ENCODE data around the gene VAMP4. TPM values are rescaled to one million over a fixed set of nuclear protein-coding genes. Genes with fewer than 3 reads are reported as not detected.

Gene VAMP4
- total and polyA plus RNA-seq, 10 of the 15 experiments (the other 5 are each of a cell fraction or from before 2014, with no cell fraction given), result 0.90 to 7.9 (median 4.3) TPM

DNA sequence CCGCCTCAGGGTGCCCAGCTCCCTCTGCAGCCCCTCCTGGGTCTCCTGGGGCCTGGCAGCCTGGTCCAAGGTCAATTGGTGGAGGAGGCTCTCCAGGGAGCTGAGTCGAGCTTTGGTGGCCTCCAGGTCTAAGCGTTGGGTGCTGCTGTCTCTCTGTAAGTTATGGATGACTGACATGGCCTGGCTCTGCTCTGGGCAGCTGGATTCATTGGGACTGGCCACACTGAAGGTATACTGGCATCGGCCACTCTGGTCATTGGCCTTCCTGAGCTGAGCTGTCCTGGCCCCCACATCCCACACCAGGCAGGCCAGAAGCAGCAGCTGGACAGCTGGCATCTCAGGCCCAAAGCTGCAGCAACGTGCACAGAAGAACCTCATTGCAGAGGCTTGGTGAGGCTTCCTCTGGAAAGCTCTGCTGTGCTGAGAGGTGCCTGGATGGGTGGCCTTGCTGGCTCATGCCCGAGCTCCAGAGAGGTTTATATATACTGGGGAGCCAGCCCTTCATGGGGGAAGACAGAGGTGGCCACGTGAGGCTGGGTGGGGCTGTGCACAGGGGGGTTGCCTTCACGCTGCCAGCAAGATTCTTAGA lies 89.5 kb downstream of the VAMP4 start, which contains the start of gene MYOC (continued):
- TF ChIP-seq, protein P1, sequence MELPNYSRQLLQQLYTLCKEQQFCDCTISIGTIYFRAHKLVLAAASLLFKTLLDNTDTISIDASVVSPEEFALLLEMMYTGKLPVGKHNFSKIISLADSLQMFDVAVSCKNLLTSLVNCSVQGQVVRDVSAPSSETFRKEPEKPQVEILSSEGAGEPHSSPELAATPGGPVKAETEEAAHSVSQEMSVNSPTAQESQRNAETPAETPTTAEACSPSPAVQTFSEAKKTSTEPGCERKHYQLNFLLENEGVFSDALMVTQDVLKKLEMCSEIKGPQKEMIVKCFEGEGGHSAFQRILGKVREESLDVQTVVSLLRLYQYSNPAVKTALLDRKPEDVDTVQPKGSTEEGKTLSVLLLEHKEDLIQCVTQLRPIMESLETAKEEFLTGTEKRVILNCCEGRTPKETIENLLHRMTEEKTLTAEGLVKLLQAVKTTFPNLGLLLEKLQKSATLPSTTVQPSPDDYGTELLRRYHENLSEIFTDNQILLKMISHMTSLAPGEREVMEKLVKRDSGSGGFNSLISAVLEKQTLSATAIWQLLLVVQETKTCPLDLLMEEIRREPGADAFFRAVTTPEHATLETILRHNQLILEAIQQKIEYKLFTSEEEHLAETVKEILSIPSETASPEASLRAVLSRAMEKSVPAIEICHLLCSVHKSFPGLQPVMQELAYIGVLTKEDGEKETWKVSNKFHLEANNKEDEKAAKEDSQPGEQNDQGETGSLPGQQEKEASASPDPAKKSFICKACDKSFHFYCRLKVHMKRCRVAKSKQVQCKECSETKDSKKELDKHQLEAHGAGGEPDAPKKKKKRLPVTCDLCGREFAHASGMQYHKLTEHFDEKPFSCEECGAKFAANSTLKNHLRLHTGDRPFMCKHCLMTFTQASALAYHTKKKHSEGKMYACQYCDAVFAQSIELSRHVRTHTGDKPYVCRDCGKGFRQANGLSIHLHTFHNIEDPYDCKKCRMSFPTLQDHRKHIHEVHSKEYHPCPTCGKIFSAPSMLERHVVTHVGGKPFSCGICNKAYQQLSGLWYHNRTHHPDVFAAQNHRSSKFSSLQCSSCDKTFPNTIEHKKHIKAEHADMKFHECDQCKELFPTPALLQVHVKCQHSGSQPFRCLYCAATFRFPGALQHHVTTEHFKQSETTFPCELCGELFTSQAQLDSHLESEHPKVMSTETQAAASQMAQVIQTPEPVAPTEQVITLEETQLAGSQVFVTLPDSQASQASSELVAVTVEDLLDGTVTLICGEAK (IDR thresholded peaks at IDR 0.05; ENCODE audit: borderline replicate concordance), result no peak
- TF ChIP-seq, protein P2, sequence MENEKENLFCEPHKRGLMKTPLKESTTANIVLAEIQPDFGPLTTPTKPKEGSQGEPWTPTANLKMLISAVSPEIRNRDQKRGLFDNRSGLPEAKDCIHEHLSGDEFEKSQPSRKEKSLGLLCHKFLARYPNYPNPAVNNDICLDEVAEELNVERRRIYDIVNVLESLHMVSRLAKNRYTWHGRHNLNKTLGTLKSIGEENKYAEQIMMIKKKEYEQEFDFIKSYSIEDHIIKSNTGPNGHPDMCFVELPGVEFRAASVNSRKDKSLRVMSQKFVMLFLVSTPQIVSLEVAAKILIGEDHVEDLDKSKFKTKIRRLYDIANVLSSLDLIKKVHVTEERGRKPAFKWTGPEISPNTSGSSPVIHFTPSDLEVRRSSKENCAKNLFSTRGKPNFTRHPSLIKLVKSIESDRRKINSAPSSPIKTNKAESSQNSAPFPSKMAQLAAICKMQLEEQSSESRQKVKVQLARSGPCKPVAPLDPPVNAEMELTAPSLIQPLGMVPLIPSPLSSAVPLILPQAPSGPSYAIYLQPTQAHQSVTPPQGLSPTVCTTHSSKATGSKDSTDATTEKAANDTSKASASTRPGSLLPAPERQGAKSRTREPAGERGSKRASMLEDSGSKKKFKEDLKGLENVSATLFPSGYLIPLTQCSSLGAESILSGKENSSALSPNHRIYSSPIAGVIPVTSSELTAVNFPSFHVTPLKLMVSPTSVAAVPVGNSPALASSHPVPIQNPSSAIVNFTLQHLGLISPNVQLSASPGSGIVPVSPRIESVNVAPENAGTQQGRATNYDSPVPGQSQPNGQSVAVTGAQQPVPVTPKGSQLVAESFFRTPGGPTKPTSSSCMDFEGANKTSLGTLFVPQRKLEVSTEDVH (IDR thresholded peaks at IDR 0.05; ENCODE audit: low read depth, partially characterized antibody), result no peak
- no peak for TF ChIP-seq JUNB (IDR thresholded peaks at IDR 0.05)
- TF ChIP-seq SIX5 (IDR thresholded peaks at IDR 0.05; ENCODE audit: low read depth, low read length, severe bottlenecking), result no peak
- no peak for TF ChIP-seq RAD21 (IDR thresholded peaks at IDR 0.05; ENCODE audit: insufficient read depth, low read depth, low read length)
- TF ChIP-seq JUND (IDR thresholded peaks at IDR 0.05; ENCODE audit: low read depth, low read length), result no peak
- TF ChIP-seq ESRRA (IDR thresholded peaks at IDR 0.05; ENCODE audit: low read length), result no peak

Small RNAs within 50 kb of the gene (small RNA-seq; reads per million reads assigned to genes)
- gene RF00601, result not detected

Other genes starting within 250 kb of the VAMP4 start
- gene MYOCOS, start 119.8 kb downstream of the VAMP4 start, total RNA-seq (2014; rRNA removed), result 0.11 and 0.23 TPM in 2 replicates
- gene MYOCOS, start 119.8 kb downstream of the VAMP4 start, total RNA-seq (2014; rRNA removed; fragmentation: Illumina TruSeq; extraction: Trizol), result 0.18 TPM in 1 of 2 replicates, not detected in the other
- gene MYOCOS, start 119.8 kb downstream of the VAMP4 start, total RNA-seq (2021), result not detected in 2 replicates
- 0.14 and 0.26 TPM in 2 replicates for gene MYOCOS, start 119.8 kb downstream of the VAMP4 start, polyA plus RNA-seq (2011; rRNA removed)
- gene MYOCOS, start 119.8 kb downstream of the VAMP4 start, polyA plus RNA-seq (2014; fragmentation: Illumina TruSeq; extraction: Trizol), result not detected in 2 replicates
- under 1 TPM in 1 of 2 experiments, not detected in 1; 0.15 TPM for gene MYOCOS, start 119.8 kb downstream of the VAMP4 start, polyA plus RNA-seq (2014; fragmentation: Nextera tagmentation; extraction: Ambion mirVana)
- gene MYOCOS, start 119.8 kb downstream of the VAMP4 start, polyA plus RNA-seq (2014; rRNA removed), result not detected in 2 replicates
- gene MYOCOS, start 119.8 kb downstream of the VAMP4 start, polyA plus RNA-seq (2016; fragmentation: Nextera tagmentation; extraction: Ambion mirVana), result under 1 TPM; 0.12 to 0.24 TPM
- gene MYOC, start 89.4 kb downstream of the VAMP4 start, total RNA-seq (2014; rRNA removed), result not detected in 2 replicates
- not detected in 2 replicates for gene MYOC, start 89.4 kb downstream of the VAMP4 start, total RNA-seq (2014; rRNA removed; fragmentation: Illumina TruSeq; extraction: Trizol)
- gene MYOC, start 89.4 kb downstream of the VAMP4 start, total RNA-seq (2021), result not detected in 2 replicates
- 0.07 TPM in 1 of 2 replicates, not detected in the other for gene MYOC, start 89.4 kb downstream of the VAMP4 start, polyA plus RNA-seq (2011; rRNA removed)
- not detected in 2 replicates for gene MYOC, start 89.4 kb downstream of the VAMP4 start, polyA plus RNA-seq (2014; fragmentation: Illumina TruSeq; extraction: Trizol)
- not detected for gene MYOC, start 89.4 kb downstream of the VAMP4 start, polyA plus RNA-seq (2014; fragmentation: Nextera tagmentation; extraction: Ambion mirVana)
- not detected in 2 replicates for gene MYOC, start 89.4 kb downstream of the VAMP4 start, polyA plus RNA-seq (2014; rRNA removed)
- not detected for gene MYOC, start 89.4 kb downstream of the VAMP4 start, polyA plus RNA-seq (2016; fragmentation: Nextera tagmentation; extraction: Ambion mirVana)
- 35.6 and 35.7 TPM in 2 replicates for gene METTL13, start 39.6 kb upstream of the VAMP4 start, total RNA-seq (2014; rRNA removed)
- 27.4 and 28.7 TPM in 2 replicates for gene METTL13, start 39.6 kb upstream of the VAMP4 start, total RNA-seq (2014; rRNA removed; fragmentation: Illumina TruSeq; extraction: Trizol)
- gene METTL13, start 39.6 kb upstream of the VAMP4 start, total RNA-seq (2021), result 34.8 and 37.1 TPM in 2 replicates
- 43.9 and 47.2 TPM in 2 replicates for gene METTL13, start 39.6 kb upstream of the VAMP4 start, polyA plus RNA-seq (2011; rRNA removed)
- gene METTL13, start 39.6 kb upstream of the VAMP4 start, polyA plus RNA-seq (2014; fragmentation: Illumina TruSeq; extraction: Trizol), result 36.4 and 37.7 TPM in 2 replicates
- gene METTL13, start 39.6 kb upstream of the VAMP4 start, polyA plus RNA-seq (2014; fragmentation: Nextera tagmentation; extraction: Ambion mirVana), result 10 to 100 TPM; 12.2 to 16.8 TPM
- 32.0 and 34.3 TPM in 2 replicates for gene METTL13, start 39.6 kb upstream of the VAMP4 start, polyA plus RNA-seq (2014; rRNA removed)
- 10 to 100 TPM; 34.3 to 38.3 TPM for gene METTL13, start 39.6 kb upstream of the VAMP4 start, polyA plus RNA-seq (2016; fragmentation: Nextera tagmentation; extraction: Ambion mirVana)
- gene DNM3, start 99.4 kb upstream of the VAMP4 start, total RNA-seq (2014; rRNA removed), result 0.05 and 0.11 TPM in 2 replicates
- gene DNM3, start 99.4 kb upstream of the VAMP4 start, total RNA-seq (2014; rRNA removed; fragmentation: Illumina TruSeq; extraction: Trizol), result 0.14 and 0.18 TPM in 2 replicates
- gene DNM3, start 99.4 kb upstream of the VAMP4 start, total RNA-seq (2021), result 0.05 and 0.08 TPM in 2 replicates
- 1.5 and 2.5 TPM in 2 replicates for gene DNM3, start 99.4 kb upstream of the VAMP4 start, polyA plus RNA-seq (2011; rRNA removed)
- gene DNM3, start 99.4 kb upstream of the VAMP4 start, polyA plus RNA-seq (2014; fragmentation: Illumina TruSeq; extraction: Trizol), result 0.04 and 0.08 TPM in 2 replicates
- not detected for gene DNM3, start 99.4 kb upstream of the VAMP4 start, polyA plus RNA-seq (2014; fragmentation: Nextera tagmentation; extraction: Ambion mirVana)
- gene DNM3, start 99.4 kb upstream of the VAMP4 start, polyA plus RNA-seq (2014; rRNA removed), result 0.03 and 0.06 TPM in 2 replicates
- under 1 TPM in 1 of 2 experiments, not detected in 1; 0.07 TPM for gene DNM3, start 99.4 kb upstream of the VAMP4 start, polyA plus RNA-seq (2016; fragmentation: Nextera tagmentation; extraction: Ambion mirVana)